Naive thymus-derived CD4-positive, alpha-beta T cell (primary cell): ENCODE results near the gene SCNN1B. TPM values are rescaled to one million over a fixed set of nuclear protein-coding genes. Genes with fewer than 3 reads are reported as not detected.

Experiments
- polyA plus RNA-seq, 2 donors: library from polyadenylated mRNA; unstranded; fragments of 300-500 nt; fragmentation: Illumina TruSeq; gene quantifications; one replicate each; pipeline ENCODE4 v1.2.3, GENCODE V29; 2021
- total RNA-seq, 6 experiments: library from RNA in 5 of 6; stranded (reverse) in 5 of 6; gene quantifications; 1 replicate in 5 of 6; 2 replicates in 1 of 6; pipeline ENCODE4 v1.2.3 and lab custom pipeline; 2021 to 2026

Gene SCNN1B
- total and polyA plus RNA-seq, 7 experiments from 2014 or later = not detected

Other genes with a start within 250 kb of the SCNN1B start
- gene USP31, start 152.8 kb upstream of the SCNN1B start, total RNA-seq = 1 to 10 TPM; 2.7 to 6.0 (median 4.1) TPM
- gene USP31, start 152.8 kb upstream of the SCNN1B start, polyA plus RNA-seq = under 1 TPM; 0.20 to 0.37 TPM
- gene SCNN1G, start 119.6 kb upstream of the SCNN1B start, total RNA-seq = not detected
- not detected for gene SCNN1G, start 119.6 kb upstream of the SCNN1B start, polyA plus RNA-seq
- gene COG7, start 150.9 kb downstream of the SCNN1B start, total RNA-seq = 10 to 100 TPM; 16.1 to 28.4 (median 22.6) TPM
- 10 to 100 TPM in 1 of 2 donors, 1 to 10 TPM in 1; 9.6 to 12.9 TPM for gene COG7, start 150.9 kb downstream of the SCNN1B start, polyA plus RNA-seq
- 100 to 1,000 TPM in 4 of 5 experiments, 10 to 100 TPM in 1; 99.3 to 138 (median 104) TPM for gene GGA2, start 208.2 kb downstream of the SCNN1B start, total RNA-seq
- gene GGA2, start 208.2 kb downstream of the SCNN1B start, polyA plus RNA-seq = 10 to 100 TPM; 41.7 to 44.6 TPM